GM23338 (cell line): ENCODE results near the gene SDC1. TPM values are rescaled to one million over a fixed set of nuclear protein-coding genes. Genes with fewer than 3 reads are reported as not detected.

Experiments
- ATAC-seq: fragments of 200-7000 bp; cut with Tn5 transposase; 3 replicates; pipeline ENCODE4 v1.9.1; 2020
- DNase-seq: peaks from one replicate; pipeline ENCODE4 v3.0.0-alpha.2; 2015; ENCODE audit warnings: low spot score
- H2AFZ ChIP-seq: fragments of 200-600 bp; sonication (generic); 2 replicates; pipeline ENCODE4 v1.8.0; 2016; ENCODE audit warnings: antibody characterized with exemption, mild to moderate bottlenecking, moderate library complexity
- H3F3A ChIP-seq: fragments of 200-600 bp; sonication (generic); replicated peaks from 2 replicates; pipeline ENCODE4 v1.8.0; 2017; ENCODE audit warnings: antibody characterized with exemption, mixed run types, low read depth
- H3K27ac ChIP-seq: fragments of 200-600 bp; sonication (generic); 2 replicates; pipeline ENCODE4 v1.6.1; 2016; ENCODE audit warnings: low read depth
- H3K27me3 ChIP-seq: fragments of 200-600 bp; sonication (generic); 2 replicates; pipeline ENCODE4 v1.8.0; 2016; ENCODE audit warnings: mild to moderate bottlenecking, mixed run types, moderate library complexity; ENCODE audit not compliant: insufficient read depth
- H3K36me3 ChIP-seq: fragments of 200-600 bp; sonication (generic); 2 replicates; pipeline ENCODE4 v1.8.0; 2016; ENCODE audit warnings: mild to moderate bottlenecking; ENCODE audit not compliant: insufficient read depth
- H3K4me1 ChIP-seq: fragments of 200-600 bp; sonication (generic); 2 replicates; pipeline ENCODE4 v1.8.0; 2016; ENCODE audit warnings: mild to moderate bottlenecking, moderate library complexity; ENCODE audit not compliant: insufficient read depth
- H3K4me2 ChIP-seq: fragments of 200-600 bp; sonication (generic); 2 replicates; pipeline ENCODE4 v1.7.1; 2017; ENCODE audit warnings: mixed run types
- H3K4me3 ChIP-seq: fragments of 200-600 bp; sonication (generic); 2 replicates; pipeline ENCODE4 v1.6.1; 2016; ENCODE audit warnings: mixed run types
- H3K79me2 ChIP-seq: fragments of 200-600 bp; sonication (generic); replicated peaks from 2 replicates; pipeline ENCODE4 v1.8.0; 2017; ENCODE audit warnings: mild to moderate bottlenecking; ENCODE audit not compliant: insufficient read depth
- H3K9me2 ChIP-seq: fragments of 200-600 bp; sonication (generic); 2 replicates; pipeline ENCODE4 v1.8.0; 2017; ENCODE audit not compliant: insufficient read depth
- H4K20me1 ChIP-seq: fragments of 200-600 bp; sonication (generic); replicated peaks from 2 replicates; pipeline ENCODE4 v1.8.0; 2017; ENCODE audit warnings: mild to moderate bottlenecking; ENCODE audit not compliant: insufficient read depth
- H3K27ac Mint-ChIP-seq: 2 replicates; pipeline ENCODE4 v1.8.0; 2020; ENCODE audit warnings: inconsistent platforms, mild to moderate bottlenecking, moderate library complexity, mixed read lengths
- H3K27me3 Mint-ChIP-seq: 3 replicates; pipeline ENCODE4 v1.8.0; 2022; ENCODE audit warnings: low read depth, mild to moderate bottlenecking, moderate library complexity, mixed read lengths, inconsistent platforms; ENCODE audit not compliant: insufficient read depth, poor library complexity
- H3K36me3 Mint-ChIP-seq: 3 replicates; pipeline ENCODE4 v1.8.0; 2021; ENCODE audit warnings: low read depth, mild to moderate bottlenecking, inconsistent platforms, moderate library complexity, mixed read lengths
- H3K4me1 Mint-ChIP-seq: 3 replicates; pipeline ENCODE4 v1.8.0; 2020; ENCODE audit warnings: mild to moderate bottlenecking, inconsistent platforms, mixed read lengths
- H3K4me3 Mint-ChIP-seq: 3 replicates; pipeline ENCODE4 v1.8.0; 2021; ENCODE audit warnings: moderate library complexity, mild to moderate bottlenecking, inconsistent platforms, mixed read lengths
- H3K9me3 Mint-ChIP-seq: 3 replicates; pipeline ENCODE4 v1.8.0; 2020; ENCODE audit warnings: moderate library complexity, mild to moderate bottlenecking, inconsistent platforms, mixed read lengths
- CTCF ChIP-seq, 2 experiments: fragments of 200-600 bp in 1 of 2; sonication (generic) in 1 of 2; conservative IDR thresholded peaks; 2 replicates each; pipeline versions ENCODE4 v1.5.1 to v1.6.1; 2016 to 2017; ENCODE audit warnings: antibody characterized with exemption in 2 of 2, low read depth in 2 of 2, mild to moderate bottlenecking in 2 of 2, moderate library complexity in 1 of 2
- ETS1 ChIP-seq: IDR thresholded peaks from 2 replicates; pipeline ENCODE4 v1.6.1; 2016; ENCODE audit warnings: antibody characterized with exemption
- EZH2 ChIP-seq: fragments of 200-600 bp; sonication (generic); IDR thresholded peaks from one replicate; pipeline ENCODE4 v1.8.0; 2017; ENCODE audit warnings: antibody characterized with exemption, mild to moderate bottlenecking, low read depth; ENCODE audit not compliant: unreplicated experiment
- EZH2phosphoT487 ChIP-seq: fragments of 200-600 bp; sonication (generic); IDR thresholded peaks from one replicate; pipeline ENCODE4 v1.8.1; 2018; ENCODE audit warnings: antibody characterized with exemption; ENCODE audit not compliant: unreplicated experiment
- JUNB ChIP-seq: IDR thresholded peaks from one replicate; pipeline ENCODE4 v1.6.1; 2016; ENCODE audit warnings: antibody characterized with exemption; ENCODE audit not compliant: unreplicated experiment
- NANOG ChIP-seq: IDR thresholded peaks from 2 replicates; pipeline ENCODE4 v1.6.1; 2016; ENCODE audit warnings: antibody characterized with exemption, borderline replicate concordance
- POLR2AphosphoS5 ChIP-seq: IDR thresholded peaks from 2 replicates; pipeline ENCODE4 v1.6.1; 2016; ENCODE audit warnings: antibody characterized with exemption, low read depth
- STAT1 ChIP-seq: IDR thresholded peaks from one replicate; pipeline ENCODE4 v1.6.1; 2016; ENCODE audit warnings: antibody characterized with exemption; ENCODE audit not compliant: unreplicated experiment
- ZNF462 ChIP-seq: fragments of 250-450 bp; sonication (Bioruptor Pico); IDR thresholded peaks from 2 replicates; pipeline ENCODE4 v1.5.0; 2020; ENCODE audit warnings: mild to moderate bottlenecking, moderate library complexity
- polyA plus RNA-seq: library from polyadenylated mRNA; unstranded; fragments of >200 nt; fragmentation: Nextera tagmentation; extraction: Ambion mirVana; gene quantifications from 2 replicates; pipeline ENCODE4 v1.2.1, GENCODE V29; 2016
- total RNA-seq: library from RNA; depleted of rRNA; stranded (reverse); fragments of >200 nt; shearing (Covaris generic); gene quantifications from 2 replicates; pipeline ENCODE4 v1.2.3, GENCODE V29; 2014
- TF ChIP-seq, protein P1 (sequence below): IDR thresholded peaks from one replicate; pipeline ENCODE4 v1.6.1; 2018; ENCODE audit warnings: antibody characterized with exemption; ENCODE audit not compliant: unreplicated experiment

The SDC1 gene
- total and polyA plus RNA-seq, 2 experiments from 2014 or later = 16.6 to 43.0 TPM

- Mint-ChIP-seq H3K36me3 (no peaks in the 10 kb centered on the region), H3K27ac (no peak overlapping the region), H3K9me3 (no peaks in the 10 kb centered on the region), H3K27me3 (peaks cover 9% of the 10 kb centered on the region), H3K4me3 (no peak overlapping the region), H3K4me1 (peaks cover 51% of the 10 kb centered on the region)
- H3K4me3 ChIP-seq = no peak overlapping the region
- no peak overlapping the region for H3K4me2 ChIP-seq
- no peak overlapping the region for H3K27ac ChIP-seq
- ATAC-seq (no peak), DNase-seq (no peak)
- no peaks in the 10 kb centered on the region for H3K36me3 ChIP-seq
- TF ChIP-seq ZNF462 (CRISPR knock-in tag) (no peak), ETS1 (no peak), JUNB (no peak), STAT1 (no peak), CTCF (conservative IDR thresholded peaks at IDR 0.05; ENCODE audit: low read depth in 2 of 2) (no peak), EZH2phosphoT487 (no peak), NANOG (no peak), POLR2AphosphoS5 (no peak), EZH2 (no peak)
- TF ChIP-seq, protein P1, sequence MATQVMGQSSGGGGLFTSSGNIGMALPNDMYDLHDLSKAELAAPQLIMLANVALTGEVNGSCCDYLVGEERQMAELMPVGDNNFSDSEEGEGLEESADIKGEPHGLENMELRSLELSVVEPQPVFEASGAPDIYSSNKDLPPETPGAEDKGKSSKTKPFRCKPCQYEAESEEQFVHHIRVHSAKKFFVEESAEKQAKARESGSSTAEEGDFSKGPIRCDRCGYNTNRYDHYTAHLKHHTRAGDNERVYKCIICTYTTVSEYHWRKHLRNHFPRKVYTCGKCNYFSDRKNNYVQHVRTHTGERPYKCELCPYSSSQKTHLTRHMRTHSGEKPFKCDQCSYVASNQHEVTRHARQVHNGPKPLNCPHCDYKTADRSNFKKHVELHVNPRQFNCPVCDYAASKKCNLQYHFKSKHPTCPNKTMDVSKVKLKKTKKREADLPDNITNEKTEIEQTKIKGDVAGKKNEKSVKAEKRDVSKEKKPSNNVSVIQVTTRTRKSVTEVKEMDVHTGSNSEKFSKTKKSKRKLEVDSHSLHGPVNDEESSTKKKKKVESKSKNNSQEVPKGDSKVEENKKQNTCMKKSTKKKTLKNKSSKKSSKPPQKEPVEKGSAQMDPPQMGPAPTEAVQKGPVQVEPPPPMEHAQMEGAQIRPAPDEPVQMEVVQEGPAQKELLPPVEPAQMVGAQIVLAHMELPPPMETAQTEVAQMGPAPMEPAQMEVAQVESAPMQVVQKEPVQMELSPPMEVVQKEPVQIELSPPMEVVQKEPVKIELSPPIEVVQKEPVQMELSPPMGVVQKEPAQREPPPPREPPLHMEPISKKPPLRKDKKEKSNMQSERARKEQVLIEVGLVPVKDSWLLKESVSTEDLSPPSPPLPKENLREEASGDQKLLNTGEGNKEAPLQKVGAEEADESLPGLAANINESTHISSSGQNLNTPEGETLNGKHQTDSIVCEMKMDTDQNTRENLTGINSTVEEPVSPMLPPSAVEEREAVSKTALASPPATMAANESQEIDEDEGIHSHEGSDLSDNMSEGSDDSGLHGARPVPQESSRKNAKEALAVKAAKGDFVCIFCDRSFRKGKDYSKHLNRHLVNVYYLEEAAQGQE = no peak
- H2AFZ ChIP-seq = peak overlapping the region; percentile 92
- H3F3A ChIP-seq = 0 out of 2 replicates have a peak, but pooled peaks cover 6% of the 10 kb centered on the region
- no peaks in the 10 kb centered on the region for H3K79me2 ChIP-seq
- no peaks in the 10 kb centered on the region for H4K20me1 ChIP-seq
- H3K27me3 ChIP-seq = no peaks in the 10 kb centered on the region
- H3K9me2 ChIP-seq = no peaks in the 10 kb centered on the region
- peaks cover 14% of the 10 kb centered on the region; the same call in 1 of the 2 replicates for H3K4me1 ChIP-seq
Measured at GRCh38 chr2:20188201-20188600, 36.7 kb downstream of the SDC1 start.
